NT2/D1 (cell line): ENCODE data around the gene RNF44.

Experiments
- SUZ12 ChIP-seq: IDR thresholded peaks from 2 replicates; pipeline ENCODE4 v1.6.1; 2011; ENCODE audit not compliant: insufficient read length, insufficient read depth; ENCODE audit errors: extremely low read depth
- YY1 ChIP-seq: IDR thresholded peaks from 2 replicates; pipeline ENCODE4 v1.6.1; 2011; ENCODE audit not compliant: insufficient read length, insufficient read depth
- ZNF274 ChIP-seq: IDR thresholded peaks from 2 replicates; pipeline ENCODE4 v1.6.1; 2011; ENCODE audit warnings: mild to moderate bottlenecking, low read depth, low read length

DNA sequence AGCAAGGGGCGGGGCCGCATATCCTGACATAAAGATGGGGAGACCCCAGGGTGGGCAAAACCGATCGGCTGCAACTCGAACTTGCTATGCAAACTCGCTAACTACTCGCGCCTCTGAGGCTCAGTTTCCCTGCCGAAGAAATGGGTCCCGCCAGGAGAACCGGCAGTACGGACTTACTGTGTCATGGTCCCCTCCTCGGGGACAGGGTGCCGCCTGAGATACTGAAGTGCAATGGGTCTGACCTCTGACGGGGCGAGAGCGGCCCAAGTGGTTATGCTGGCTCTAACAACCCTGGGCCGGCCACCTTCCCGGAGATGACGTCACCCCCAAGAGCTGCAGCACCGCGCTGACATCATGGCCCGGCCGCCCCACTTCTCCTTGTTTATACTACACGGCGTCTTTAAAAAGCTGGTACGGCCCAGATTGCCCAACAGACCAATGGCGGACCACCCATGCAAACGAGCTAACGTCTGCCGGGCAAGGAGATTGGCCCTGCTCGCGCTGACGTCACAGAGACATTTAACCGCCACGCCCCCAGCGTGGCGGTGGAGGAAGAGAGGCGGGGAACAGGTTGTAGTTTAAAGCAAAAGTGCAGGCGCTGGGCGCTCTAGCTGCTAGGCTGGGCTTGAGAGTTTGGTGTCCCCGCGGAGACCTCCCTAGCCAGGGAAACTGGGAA, 490 bp upstream of the RNF44 start:
- TF ChIP-seq SUZ12 (no peak), ZNF274 (no peak), YY1 (no peak)
